Measurements from ENCODE around the gene TOP3B. TPM values are rescaled to one million over a fixed set of nuclear protein-coding genes. Genes with fewer than 3 reads are reported as not detected.
"Not testable (repeated sequence)": the region's sequence is repeated elsewhere in the genome, so short reads cannot be mapped to it uniquely, and the experiment has no call there.

TOP3B gene
- total RNA-seq, 1 donor from 2014 or later, result 32.1 TPM

DNA sequence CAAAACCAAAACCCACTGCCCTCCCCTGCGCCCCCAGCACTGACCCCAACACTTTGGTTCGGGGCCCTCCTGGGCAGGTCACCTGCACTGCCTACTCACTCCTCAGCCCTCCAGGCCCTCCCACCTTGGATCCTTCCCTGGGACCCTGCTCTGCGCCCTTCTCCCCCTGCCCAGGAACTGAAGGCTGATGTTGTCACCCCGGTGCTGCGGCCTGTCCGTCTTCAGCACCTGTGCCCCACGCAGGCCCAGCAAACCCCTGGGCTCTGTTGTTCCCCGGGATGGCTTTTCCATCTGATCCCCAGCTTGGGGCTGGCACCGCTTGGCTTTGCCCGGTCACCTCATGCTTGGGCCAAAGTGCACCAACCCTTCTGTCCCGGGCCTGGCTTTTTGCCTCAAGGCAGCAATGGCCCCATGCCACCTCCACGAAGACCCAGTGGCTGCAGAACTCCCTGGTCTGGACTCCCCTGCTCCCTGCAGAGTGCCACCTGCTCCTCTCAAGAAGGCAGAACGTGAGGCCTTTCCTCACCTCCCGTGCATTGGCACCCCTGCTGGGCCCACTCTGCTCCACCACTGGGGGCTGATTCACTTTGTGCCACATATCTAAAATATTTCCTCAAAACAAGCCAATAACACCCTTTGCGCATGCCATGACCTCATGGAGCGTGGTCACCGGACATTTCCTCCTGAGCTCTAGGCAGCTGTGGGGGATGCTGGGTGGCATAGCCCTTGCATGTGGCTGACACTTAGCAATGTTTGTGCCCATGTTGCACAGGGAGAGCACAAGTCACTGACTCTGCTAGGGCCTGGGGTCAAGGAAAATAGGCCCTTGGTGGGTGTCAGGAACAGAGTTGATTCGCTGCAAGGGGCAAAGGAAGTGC is 38.8 kb downstream of the TOP3B start:
- H3K36me3 ChIP-seq, result peaks cover 33% of the 10 kb centered on the region
- no peak overlapping the region for H3K4me3 ChIP-seq
- no peaks in the 10 kb centered on the region for H3K9me3 ChIP-seq
- ATAC-seq, result no peak
- H3K27me3 ChIP-seq (ENCODE audit: low read depth), result no peaks in the 10 kb centered on the region
- TF ChIP-seq CTCF (IDR thresholded peaks at IDR 0.05), result no peak
- intact Hi-C loops (cut with DNase I), result no loop called here
- H3K4me1 ChIP-seq, result peaks cover 99% of the 10 kb centered on the region
- peak overlapping the region; percentile 94 for H3K27ac ChIP-seq
- DNase-seq, result no peak

DNA sequence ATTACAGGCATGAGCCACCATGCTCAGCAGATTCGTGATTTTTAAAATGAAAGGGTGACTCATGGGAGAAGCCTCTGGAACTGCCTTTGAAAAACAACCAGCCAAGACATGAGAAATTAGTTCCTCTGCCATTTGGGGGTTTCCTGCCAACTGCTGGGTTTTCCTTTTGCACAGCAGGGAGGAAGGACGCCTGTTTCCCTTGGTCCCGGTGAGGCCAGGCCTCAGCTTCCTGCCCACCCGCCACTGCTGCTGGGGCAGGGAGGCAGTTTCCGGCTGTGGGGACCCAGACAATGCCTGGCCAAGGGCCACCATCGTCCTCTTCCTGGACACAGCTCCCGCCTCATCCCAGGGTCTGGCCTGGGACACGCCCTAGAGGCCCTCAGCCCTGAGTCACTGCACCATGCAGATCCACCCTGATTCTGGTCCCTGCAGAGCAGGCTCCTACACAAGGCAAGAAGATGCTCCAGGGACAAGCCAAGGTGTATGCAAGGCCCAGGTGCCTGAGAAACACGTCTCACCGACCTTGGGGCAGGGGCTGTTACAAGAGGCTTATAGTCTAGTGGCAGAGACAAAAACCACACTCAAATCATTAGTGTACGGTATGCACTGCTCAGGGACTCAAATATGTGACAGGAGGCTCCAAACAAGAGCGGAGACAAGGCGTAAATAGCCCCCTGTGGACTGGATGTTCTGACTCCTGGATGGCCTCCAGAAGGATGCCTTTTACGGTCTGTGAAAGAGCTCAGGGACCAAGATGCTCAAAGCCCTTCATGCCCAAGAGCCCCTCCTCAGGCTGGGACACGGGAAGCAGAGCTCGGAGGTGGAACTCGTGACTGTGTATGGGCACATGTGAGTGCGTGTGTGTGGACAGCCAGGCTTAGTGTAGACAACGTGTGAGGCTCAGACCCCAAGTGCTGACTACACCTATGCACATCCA is 39.9 kb downstream of the TOP3B start:
- Histone ChIP-seq H3K4me1 (peaks cover 98% of the 10 kb centered on the region), H3K4me3 (no peak overlapping the region), H3K9me3 (no peaks in the 10 kb centered on the region), H3K27ac (peak overlapping the region; percentile 94), H3K27me3 (ENCODE audit: low read depth) (no peaks in the 10 kb centered on the region), H3K36me3 (peaks cover 34% of the 10 kb centered on the region)
- DNase-seq, result peak; percentile 80
- TF ChIP-seq CTCF (IDR thresholded peaks at IDR 0.05), result no peak
- intact Hi-C loops (cut with DNase I), result no loop called here
- ATAC-seq, result peak; percentile 3 to 20

DNA sequence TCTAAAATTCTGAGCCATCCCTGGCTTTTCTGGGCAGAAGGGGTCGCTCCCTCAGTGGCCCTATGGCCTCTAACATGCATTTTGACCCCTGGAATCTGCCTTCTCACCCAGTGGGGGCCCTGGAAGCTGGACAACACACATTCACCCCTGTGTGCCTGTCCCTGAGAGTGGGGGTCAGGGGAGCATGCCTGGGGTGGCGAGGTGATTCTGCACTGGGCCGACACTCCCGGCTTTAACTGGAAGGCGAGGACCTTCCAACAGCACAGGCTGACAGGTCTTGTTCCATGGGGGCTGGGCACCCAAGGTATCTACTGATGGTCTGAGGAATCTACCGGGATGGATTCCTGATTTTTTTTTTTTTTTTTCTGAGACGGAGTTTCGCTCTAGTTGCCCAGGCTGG is 40.7 kb downstream of the TOP3B start:
- peaks cover 98% of the 10 kb centered on the region for H3K4me1 ChIP-seq
- no peaks in the 10 kb centered on the region for H3K27me3 ChIP-seq (ENCODE audit: low read depth)
- no peak overlapping the region for H3K4me3 ChIP-seq
- no peak for TF ChIP-seq CTCF (IDR thresholded peaks at IDR 0.05)
- DNase-seq, result no peak
- no peaks in the 10 kb centered on the region for H3K9me3 ChIP-seq
- H3K36me3 ChIP-seq, result peaks cover 34% of the 10 kb centered on the region
- H3K27ac ChIP-seq, result peak overlapping the region; percentile 94
- intact Hi-C loops (cut with DNase I), result no loop called here
- no peak for ATAC-seq

DNA sequence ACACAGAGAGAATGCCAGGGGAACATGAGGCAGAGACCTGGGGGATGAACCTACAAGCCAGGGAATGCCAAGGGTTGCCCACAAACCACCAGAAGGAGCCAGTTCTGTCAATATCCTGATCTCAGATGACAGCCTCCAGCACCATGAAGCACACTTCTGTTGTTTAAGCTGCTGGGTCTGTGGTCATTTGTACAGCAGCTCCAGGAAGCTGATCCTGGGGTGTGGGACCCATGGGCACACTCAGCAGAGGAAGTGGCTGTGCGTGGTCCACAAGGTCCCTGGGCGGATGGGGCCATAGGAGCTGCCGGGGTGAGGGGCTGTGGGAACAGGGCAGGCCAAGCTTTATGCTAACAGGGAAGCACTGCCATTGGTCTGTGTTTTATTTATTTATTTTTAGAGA is 42.1 kb downstream of the TOP3B start:
- peak overlapping the region; percentile 94 for H3K27ac ChIP-seq
- peaks cover 28% of the 10 kb centered on the region for H3K36me3 ChIP-seq
- H3K9me3 ChIP-seq, result no peaks in the 10 kb centered on the region
- no peak overlapping the region for H3K4me3 ChIP-seq
- no peaks in the 10 kb centered on the region for H3K27me3 ChIP-seq (ENCODE audit: low read depth)
- intact Hi-C loops (cut with DNase I), result no loop called here
- ATAC-seq, result no peak
- TF ChIP-seq CTCF (IDR thresholded peaks at IDR 0.05), result no peak
- peaks cover 98% of the 10 kb centered on the region for H3K4me1 ChIP-seq
- DNase-seq, result no peak

DNA sequence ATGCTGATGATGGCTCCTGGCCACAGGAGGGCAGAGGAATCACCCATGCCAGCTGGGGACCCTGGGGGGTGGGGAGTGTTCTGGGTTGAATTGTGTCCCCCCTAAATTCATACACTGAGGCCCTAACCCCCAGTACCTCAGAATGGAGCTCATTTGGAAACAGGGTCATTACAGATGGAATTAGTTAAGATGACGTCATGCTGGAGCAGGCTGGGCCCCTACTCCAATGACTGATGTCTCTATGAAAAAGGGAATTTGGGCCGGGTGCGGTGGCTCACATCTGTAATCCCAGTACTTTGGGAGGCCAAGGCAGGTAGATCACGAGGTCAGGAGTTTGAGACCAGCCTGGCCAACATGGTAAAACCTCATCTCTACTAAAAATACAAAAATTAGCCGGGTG is 42.7 kb downstream of the TOP3B start:
- intact Hi-C loops (cut with DNase I), result loop anchor here (10.0 kb wide), 1 partner anchor 225 kb away; no protein-coding TSS in a partner anchor

More for the DNA sequence above, 42.7 kb downstream of the TOP3B start:
- Histone ChIP-seq H3K36me3 (peaks cover 22% of the 10 kb centered on the region), H3K27ac (peak overlapping the region; percentile 94), H3K4me1 (peaks cover 96% of the 10 kb centered on the region)
- not testable (repeated sequence) for H3K4me3 ChIP-seq; H3K9me3 ChIP-seq; H3K27me3 ChIP-seq (ENCODE audit: low read depth); DNase-seq; ATAC-seq
